Mucosa of gallbladder (tissue), 1 donor: ENCODE measurements around the gene KRTAP20-4. TPM values are rescaled to one million over a fixed set of nuclear protein-coding genes. Genes with fewer than 3 reads are reported as not detected.

ENCODE experiments used
- DNase-seq: peaks from one replicate; pipeline ENCODE4 v3.0.0-alpha.2; 2020; ENCODE audit warnings: low spot score
- total RNA-seq: library from RNA; stranded (reverse); gene quantifications from one replicate; pipeline ENCODE4 v1.2.1, GENCODE V29; 2021
- donor health status: DM: no; HTN: no; CAD: no.

Gene KRTAP20-4
- not detected for total RNA-seq

- no peak for DNase-seq
Observed at GRCh38 chr21:30620522-30620921, at the start of gene KRTAP20-4. TSS of gene KRTAP20-4 (plus strand) at chr21:30620627.

GRCh38 chr21:30577766-30578165, 42.7 kb upstream of the KRTAP20-4 start:
- no peak for DNase-seq

- no peak for DNase-seq
Observed at GRCh38 chr21:30579346-30579745, 41.1 kb upstream of the KRTAP20-4 start.

GRCh38 chr21:30580132-30580531, 40.3 kb upstream of the KRTAP20-4 start:
- DNase-seq: no peak

- DNase-seq: no peak
Observed at GRCh38 chr21:30582870-30583269, 37.6 kb upstream of the KRTAP20-4 start.

- DNase-seq: no peak
Observed at GRCh38 chr21:30590297-30590696, 30.1 kb upstream of the KRTAP20-4 start, which contains the start of gene KRTAP22-2. TSS of gene KRTAP22-2 (minus strand) at chr21:30590397.

- DNase-seq: no peak
Observed at GRCh38 chr21:30592140-30592539, 28.3 kb upstream of the KRTAP20-4 start, which contains the start of gene KRTAP6-3. TSS of gene KRTAP6-3 (plus strand) at chr21:30592440. CDS start at chr21:30592446, 6 bp downstream.

GRCh38 chr21:30598802-30599201, 21.6 kb upstream of the KRTAP20-4 start, which contains the start of gene KRTAP6-2:
TSS of gene KRTAP6-2 (minus strand) at chr21:30598902. CDS start at chr21:30598874, 28 bp downstream.
- DNase-seq: no peak

- no peak for DNase-seq
Observed at GRCh38 chr21:30600787-30601186, 19.6 kb upstream of the KRTAP20-4 start, which contains the start of gene KRTAP22-1. TSS of gene KRTAP22-1 (plus strand) at chr21:30601087.

- no peak for DNase-seq
Observed at GRCh38 chr21:30605968-30606367, 14.5 kb upstream of the KRTAP20-4 start.

- DNase-seq: no peak
Observed at GRCh38 chr21:30612132-30612531, 8.3 kb upstream of the KRTAP20-4 start.

GRCh38 chr21:30613836-30614235, 6.6 kb upstream of the KRTAP20-4 start, which contains the start of gene KRTAP6-1:
TSS of gene KRTAP6-1 (minus strand) at chr21:30613930. CDS start at chr21:30613904, 26 bp downstream.
- DNase-seq: no peak

GRCh38 chr21:30615199-30615598, 5.2 kb upstream of the KRTAP20-4 start:
- DNase-seq: no peak

- DNase-seq: no peak
Observed at GRCh38 chr21:30616125-30616524, 4.3 kb upstream of the KRTAP20-4 start, which contains the start of gene KRTAP20-1. TSS of gene KRTAP20-1 (plus strand) at chr21:30616425. CDS start at chr21:30616455, 30 bp downstream.

GRCh38 chr21:30620080-30620479, 347 bp upstream of the KRTAP20-4 start:
- DNase-seq: no peak

GRCh38 chr21:30623362-30623761, 2.9 kb downstream of the KRTAP20-4 start:
- DNase-seq: no peak

GRCh38 chr21:30625449-30626165, 5.2 kb downstream of the KRTAP20-4 start:
- no peak for DNase-seq

GRCh38 chr21:30628109-30628508, 7.7 kb downstream of the KRTAP20-4 start:
- no peak for DNase-seq

- no peak for DNase-seq
Observed at GRCh38 chr21:30629200-30629599, 8.8 kb downstream of the KRTAP20-4 start.

- DNase-seq: no peak
Observed at GRCh38 chr21:30634906-30635305, 14.5 kb downstream of the KRTAP20-4 start, which contains the start of gene KRTAP20-2. TSS of gene KRTAP20-2 (plus strand) at chr21:30635206. CDS start at chr21:30635264, 58 bp downstream.

- no peak for DNase-seq
Observed at GRCh38 chr21:30638686-30639085, 18.3 kb downstream of the KRTAP20-4 start.

- no peak for DNase-seq
Observed at GRCh38 chr21:30642564-30642963, 22.1 kb downstream of the KRTAP20-4 start, which contains the start of gene KRTAP20-3. TSS of gene KRTAP20-3 (plus strand) at chr21:30642864.

GRCh38 chr21:30646904-30647414, 26.5 kb downstream of the KRTAP20-4 start:
- DNase-seq: no peak
